CD4-positive, alpha-beta T cell treated with Interferon alpha-2 for 1 hour (primary cell): ENCODE measurements around the gene ACSM2A.
"Not testable (repeated sequence)": the region's sequence is repeated elsewhere in the genome, so short reads cannot be mapped to it uniquely, and the experiment has no call there.

ENCODE experiments used
- DNase-seq, 2 donors: peaks; one replicate each; pipeline ENCODE4 v3.0.0-alpha.2; 2020 to 2022

The ACSM2A gene, protein sequence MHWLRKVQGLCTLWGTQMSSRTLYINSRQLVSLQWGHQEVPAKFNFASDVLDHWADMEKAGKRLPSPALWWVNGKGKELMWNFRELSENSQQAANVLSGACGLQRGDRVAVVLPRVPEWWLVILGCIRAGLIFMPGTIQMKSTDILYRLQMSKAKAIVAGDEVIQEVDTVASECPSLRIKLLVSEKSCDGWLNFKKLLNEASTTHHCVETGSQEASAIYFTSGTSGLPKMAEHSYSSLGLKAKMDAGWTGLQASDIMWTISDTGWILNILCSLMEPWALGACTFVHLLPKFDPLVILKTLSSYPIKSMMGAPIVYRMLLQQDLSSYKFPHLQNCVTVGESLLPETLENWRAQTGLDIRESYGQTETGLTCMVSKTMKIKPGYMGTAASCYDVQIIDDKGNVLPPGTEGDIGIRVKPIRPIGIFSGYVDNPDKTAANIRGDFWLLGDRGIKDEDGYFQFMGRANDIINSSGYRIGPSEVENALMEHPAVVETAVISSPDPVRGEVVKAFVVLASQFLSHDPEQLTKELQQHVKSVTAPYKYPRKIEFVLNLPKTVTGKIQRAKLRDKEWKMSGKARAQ

DNA sequence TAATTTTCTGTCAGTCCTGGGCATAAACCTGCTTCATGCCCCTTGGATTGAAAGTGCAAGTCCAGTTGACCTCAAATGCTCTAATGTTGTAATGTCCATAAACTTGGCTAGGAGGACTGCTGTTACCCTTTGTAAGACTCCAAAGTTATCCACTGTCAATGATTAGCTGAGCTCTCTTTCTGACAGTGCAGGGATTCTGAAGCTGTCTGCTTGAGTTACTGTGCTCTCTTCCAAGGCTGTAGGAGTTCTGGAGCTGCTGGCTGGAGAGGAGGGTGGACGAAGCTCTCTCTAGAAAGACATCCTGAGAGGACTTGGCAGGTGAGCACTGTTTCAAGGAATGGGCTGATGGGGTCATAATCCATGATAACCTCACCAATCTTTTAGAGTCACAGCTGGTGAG is at the start of gene ACSM2A:
Gene ACSM2A, plus strand, starts transcription at position 158 of the 400 bp plus-strand sequence. CDS start 8,594 bp downstream, outside the sequence.
- DNase-seq: not testable (repeated sequence)

DNA sequence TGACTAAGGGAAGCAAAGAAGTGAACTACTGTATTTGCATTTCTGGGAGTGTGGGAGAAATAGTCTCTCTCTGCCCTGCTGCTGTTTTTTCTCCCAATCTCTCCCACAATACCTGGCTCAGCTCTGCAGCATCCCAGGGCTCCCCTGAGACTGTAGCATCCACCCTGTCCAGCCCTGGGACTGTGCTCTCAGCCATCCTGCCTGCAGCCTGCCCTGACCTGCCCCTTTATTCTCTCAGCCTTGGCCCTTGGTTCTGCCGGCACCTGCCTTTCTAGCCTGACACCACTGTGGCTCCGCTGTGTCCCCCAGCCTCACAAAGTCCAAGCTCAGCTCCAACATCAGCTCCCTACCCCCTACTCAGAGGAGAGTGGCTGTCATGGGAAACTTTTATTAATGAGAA is 48.7 kb upstream of the ACSM2A start:
- DNase-seq: no peak

DNA sequence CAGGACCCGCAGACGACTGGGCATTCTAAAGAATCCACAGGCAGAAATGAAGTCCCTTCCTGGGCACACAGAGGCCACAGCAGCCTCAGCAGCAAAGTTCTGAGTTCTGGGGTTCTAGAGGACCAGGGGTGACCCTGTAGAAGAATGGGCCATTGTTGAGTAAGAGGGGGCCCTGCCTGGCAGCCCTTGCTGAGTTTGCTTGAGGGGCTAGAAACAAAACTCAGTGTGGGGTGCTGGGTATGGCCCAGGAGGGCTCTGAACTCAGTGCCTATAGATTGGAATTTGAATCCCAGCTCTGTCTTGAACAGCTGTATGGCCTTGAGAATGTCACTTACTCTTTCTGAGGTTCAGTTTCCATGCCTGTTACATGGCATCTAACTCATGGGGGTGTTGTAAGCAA is 46.7 kb upstream of the ACSM2A start, which contains the start of gene PDILT:
Gene PDILT, minus strand, starts transcription at position 101 of the 400 bp plus-strand sequence. CDS start 5,437 bp downstream, outside the sequence.
- DNase-seq: no peak

DNA sequence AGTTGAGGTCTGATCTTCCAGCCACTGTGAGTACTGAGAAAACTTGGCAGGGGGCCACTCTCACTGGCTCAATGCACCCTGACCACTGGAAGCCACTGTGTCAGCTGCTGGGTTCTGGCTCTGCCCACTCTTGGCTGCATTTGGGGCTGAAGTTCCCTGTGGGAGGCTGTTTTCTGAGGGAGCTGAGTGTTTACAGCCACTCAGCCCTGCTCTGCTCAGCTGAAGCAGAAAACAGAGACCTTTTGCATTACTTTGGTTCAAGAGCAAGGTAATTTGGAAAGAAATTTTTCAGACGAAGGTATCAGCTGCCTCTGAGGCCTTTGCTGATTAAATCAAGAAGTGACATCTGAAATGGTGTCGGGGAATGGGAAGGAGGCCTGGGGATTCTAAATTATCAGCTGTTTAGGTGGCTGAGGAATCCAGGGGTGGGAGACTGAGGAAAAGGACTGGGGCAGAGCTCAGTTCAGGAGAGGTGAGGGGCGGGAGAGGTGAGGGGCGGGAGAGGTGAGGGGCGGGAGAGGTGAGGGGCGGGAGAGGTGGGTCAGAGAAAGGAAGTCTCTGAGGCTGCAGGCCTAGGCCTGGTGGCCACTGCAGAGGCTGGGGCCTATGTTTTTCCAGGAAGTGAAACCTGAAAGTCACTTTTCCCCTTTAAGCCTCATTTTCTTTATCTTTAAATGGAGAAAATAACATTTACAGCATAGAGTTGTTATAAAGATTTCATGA is 41.8 kb upstream of the ACSM2A start, which contains the start of gene ACSM5:
Gene ACSM5, plus strand, starts transcription at position 137 of the 723 bp plus-strand sequence. CDS start 1,951 bp downstream, outside the sequence.
- DNase-seq: no peak

DNA sequence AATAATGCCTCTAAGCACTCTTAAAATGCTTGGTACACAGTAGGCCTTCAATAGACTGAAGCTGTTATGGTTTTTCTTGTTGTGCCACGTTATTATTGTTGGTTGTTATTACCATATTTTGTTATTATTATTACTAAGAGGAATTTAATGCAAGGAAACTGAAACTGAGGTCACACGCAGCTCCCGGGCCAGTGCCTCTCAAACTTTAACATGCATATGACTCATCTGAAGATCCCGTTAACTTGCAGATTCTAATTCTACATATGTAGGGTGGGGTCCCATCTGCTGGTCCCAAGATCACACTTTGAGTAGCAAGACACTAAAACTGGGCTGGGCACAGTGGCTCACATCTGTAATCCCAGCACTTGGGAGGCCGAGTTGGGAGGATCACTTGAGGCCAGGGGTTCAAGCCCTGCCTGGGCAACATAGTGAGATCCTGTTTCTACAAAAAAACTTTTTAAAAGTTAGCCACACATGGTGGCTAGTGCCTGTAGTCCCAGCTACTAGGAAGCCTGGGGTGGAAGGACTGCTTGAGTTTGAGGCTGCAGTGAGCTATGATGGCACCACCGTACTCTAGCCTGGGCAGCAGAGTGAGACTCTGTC is 41.1 kb upstream of the ACSM2A start:
- peak; percentile 3 to 48 for DNase-seq

DNA sequence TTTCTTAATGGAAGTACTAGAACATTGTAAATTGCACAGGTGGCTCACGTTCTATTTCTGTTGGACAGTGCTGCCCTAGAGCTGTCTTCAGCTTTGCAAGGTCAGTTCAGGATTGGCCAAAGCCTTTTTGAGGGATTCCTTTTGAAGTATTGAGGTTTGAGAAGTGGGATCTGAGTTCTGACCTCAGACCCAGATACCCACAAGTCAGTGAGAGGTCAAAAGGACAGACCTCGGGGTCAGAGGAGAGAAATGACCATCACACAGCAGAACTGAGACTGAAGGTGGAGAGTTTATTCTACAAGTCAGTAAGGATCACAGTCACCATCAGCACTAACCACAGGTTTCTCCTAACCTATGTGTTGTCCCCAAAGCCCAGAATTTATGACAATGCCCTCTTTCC is 40.3 kb upstream of the ACSM2A start:
- DNase-seq: no peak

DNA sequence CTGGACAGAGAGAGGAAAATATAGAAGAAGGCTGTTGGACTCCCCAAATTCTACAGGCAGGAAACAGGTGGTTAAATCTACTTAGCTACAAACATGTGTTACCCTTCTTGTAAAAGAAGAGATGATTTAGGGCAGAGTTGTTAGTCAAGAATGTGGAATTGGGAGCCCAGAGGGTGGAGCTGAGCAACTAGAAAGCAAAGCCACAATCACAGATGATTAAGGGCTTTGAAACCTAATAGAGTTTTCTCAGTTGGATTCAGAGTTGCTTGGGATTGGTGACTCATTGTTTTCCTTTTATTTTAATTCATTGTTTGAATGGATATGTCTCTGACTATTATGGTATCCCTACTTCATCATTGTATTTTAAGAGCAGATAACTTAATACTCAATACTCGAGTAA is 35.8 kb upstream of the ACSM2A start:
- no peak for DNase-seq

DNA sequence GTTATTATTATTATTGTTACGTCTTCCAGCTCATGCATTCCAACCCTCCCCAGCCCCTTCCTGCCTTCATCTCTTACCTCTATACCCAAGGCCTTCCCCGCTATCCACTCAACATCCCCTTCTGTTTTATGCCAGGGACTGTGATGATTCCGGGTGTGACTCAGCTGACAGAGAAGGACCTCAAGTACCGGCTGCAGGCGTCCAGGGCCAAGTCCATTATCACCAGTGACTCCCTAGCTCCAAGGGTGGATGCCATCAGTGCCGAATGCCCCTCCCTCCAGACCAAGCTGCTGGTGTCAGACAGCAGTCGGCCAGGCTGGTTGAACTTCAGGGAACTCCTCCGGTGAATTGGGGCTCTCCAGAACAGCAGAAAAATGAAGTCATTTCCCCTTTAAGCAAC is 32.2 kb upstream of the ACSM2A start:
- not testable (repeated sequence) for DNase-seq

DNA sequence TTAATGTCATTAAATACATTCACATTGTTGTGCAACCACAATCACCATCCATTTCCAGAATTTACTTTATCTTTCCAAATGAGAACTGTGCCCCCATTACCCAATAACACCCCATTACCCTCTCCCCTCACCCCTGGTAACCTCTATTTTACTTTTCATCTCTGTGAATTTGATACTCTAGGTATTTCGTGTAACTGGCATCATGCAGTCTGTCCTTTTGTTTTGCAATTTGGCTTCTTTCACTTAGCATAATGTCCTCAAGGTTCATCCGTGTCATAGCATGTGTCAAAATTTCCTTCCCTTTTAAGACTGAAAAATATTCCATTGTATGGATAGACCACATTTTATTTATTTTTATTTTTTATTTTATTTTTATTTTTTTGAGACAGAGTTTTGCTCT is 29.6 kb upstream of the ACSM2A start:
- DNase-seq: not testable (repeated sequence)

DNA sequence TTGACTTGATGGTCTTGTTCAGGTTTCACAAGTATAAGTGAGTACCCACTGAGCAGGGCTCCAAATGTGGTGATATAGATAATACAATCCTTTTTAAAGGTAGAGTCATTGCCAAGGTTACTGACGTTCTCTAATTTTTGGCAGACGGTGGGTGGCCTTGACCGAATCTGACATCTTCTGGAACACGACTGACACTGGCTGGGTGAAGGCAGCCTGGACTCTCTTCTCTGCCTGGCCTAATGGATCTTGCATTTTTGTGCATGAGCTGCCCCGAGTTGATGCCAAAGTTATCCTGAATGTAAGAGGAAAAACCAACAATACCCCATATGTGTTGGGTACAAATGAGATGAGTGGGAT is 27.6 kb upstream of the ACSM2A start:
- not testable (repeated sequence) for DNase-seq

DNA sequence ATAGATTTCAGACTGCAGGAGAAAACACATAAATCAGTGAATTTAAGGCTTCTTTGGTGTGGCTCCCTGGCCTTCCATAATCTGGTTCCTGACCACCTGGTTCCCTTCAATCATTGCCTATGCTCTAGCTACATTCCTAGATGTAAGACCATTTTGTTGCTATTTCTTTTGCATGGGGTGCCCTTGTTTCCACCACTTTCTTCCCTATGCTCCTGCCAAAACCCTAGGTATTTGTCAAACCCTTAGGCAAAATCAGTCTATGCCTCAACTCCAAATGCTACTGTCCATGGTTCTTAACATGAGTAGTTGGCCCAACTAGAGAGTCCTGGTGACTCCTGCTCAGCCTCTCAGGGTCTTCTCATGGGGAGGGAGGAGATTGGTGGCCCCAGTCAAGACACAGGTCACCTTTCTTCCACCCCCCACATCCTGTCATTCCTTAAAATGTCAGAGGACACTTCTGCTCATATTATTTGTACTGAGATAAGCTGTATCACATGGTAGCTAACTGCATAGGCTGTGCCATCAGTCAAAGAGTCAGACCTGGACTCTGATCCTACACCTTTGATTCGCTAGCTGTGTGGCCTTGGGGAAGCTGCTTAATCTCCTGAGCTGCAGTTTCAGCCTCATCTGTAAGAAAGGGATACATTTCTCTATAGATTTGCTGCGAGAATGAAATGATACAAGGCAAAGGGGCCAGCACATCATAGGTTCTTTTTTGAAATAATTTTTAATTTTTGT is 27.0 kb upstream of the ACSM2A start:
- DNase-seq: no peak

DNA sequence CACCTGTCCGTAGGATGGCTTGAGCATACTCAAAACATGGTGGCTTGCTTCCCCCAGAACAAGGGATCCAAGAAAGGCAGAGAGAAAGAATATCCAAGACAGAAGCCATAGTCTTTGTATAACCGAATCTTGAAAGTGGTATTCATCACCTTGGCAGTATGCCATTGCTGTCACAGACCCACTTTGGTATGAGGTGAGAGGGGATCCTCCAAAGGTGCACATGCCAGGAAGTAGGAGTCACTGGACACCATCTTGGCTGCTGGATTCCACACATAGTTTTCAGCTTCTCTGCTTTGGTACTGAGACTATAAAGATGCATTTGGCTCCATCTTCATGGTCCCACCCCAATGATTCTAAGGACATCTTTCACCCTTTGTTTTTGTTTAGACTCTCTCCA is 23.9 kb upstream of the ACSM2A start:
- DNase-seq: not testable (repeated sequence)

DNA sequence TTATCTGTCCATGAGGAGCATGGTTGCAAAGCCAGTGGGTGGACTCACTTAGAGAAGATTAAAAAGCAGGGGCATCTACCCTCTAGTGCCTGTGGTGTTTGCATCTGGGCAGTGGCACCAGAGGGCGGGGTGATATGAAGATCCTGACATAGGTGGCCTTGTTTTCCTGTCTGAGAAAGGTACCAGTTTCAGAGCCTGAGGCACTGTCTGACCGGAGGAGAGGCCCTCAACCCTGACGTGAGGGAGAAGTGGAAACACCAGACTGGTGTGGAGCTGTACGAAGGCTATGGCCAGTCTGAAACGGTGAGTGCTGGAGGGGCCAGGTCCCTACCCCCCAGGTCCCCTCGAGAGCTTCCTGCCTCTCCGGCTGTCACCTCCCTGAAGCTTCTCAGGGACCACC is 21.8 kb upstream of the ACSM2A start:
- DNase-seq: not testable (repeated sequence)

DNA sequence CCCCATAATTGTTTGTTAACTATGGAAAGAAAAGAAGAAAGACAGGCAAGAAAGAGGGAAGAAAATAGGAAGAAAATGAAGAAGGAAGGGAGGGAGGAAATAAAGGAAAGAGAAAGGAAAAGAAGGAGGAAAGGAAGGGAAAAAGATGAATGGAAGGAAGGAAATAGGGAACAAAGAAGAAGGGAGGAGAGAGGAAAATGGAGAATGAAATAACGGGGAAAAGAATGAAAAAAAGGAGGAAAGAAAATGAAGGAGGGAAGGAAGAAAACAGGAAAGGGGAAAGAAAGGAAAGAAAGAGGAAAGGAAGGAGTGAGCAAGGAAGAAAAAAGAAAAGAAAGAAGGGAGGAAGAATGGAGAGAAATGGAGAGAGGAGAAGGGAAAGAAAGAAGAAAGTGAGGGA is 20.8 kb upstream of the ACSM2A start:
- not testable (repeated sequence) for DNase-seq

DNA sequence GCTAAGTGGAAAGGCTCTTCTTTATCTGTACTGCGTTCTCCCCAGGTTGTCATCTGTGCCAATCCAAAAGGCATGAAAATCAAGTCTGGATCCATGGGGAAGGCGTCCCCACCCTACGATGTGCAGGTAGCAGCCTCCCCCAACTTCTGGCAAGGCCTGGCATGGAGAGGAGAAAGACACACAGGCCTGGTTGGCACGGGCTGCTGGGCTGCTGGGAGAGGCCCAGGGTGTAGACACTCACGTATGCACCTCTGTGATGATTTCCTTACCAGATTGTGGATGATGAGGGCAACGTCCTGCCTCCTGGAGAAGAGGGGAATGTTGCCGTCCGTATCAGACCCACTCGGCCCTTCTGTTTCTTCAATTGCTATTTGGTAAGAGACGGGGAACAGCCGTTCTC is 20.4 kb upstream of the ACSM2A start:
- no peak for DNase-seq

DNA sequence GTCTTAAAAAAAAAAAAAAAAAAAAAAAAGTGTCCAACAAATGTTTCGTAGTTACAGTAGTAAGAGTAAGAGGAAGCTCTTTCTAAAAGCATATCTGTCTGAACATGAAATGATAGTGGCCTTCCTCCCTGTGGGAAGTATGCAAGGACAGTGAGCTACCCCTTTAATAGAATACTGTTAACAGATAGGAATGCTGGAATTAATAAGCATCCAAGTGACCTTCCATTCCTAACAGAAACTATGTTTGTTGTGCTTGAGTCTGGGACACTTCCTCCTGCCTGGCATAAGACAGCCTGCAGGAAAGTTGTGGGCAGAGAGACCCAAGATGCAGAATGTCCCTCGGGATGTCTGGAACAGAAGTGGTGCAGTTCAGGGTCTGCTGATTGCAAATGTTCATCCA is 12.4 kb upstream of the ACSM2A start:
- not testable (repeated sequence) for DNase-seq

DNA sequence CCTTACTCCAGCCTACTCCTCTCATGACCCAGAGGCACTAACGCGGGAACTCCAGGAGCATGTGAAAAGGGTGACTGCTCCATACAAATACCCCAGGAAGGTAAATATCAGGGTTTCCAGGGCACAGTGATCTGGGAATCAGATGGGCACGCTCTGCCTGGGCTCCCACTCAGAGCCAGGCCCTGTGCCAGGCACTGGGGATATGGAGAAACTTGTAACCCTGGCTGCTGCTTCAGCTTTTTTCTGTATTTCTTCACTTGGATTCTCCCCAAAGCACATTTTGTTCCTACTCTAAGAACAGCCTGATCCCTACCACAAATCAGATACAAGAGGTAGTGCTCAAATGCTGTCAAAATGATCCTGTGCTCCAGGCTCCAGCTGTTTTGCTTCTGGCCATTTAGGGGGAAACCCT is 11.5 kb upstream of the ACSM2A start:
- DNase-seq: not testable (repeated sequence)

DNA sequence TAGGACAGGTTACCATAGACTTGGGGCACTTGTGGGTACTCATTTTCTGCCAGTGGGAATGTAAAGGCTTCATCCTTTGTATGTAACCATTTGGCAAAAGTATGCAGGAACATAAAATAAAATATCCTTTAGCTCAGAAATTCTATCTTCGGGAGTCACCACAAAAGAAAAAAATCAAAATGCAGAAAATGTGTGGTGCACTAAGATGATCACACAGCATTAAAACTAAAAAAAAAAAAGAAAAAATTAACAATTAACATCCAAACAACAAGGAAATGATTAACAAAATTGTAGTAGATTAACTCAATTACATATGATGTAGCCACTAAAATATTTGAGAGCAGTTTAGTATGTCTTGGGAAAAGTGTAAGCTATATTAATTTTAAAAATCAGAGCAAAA is 10.6 kb upstream of the ACSM2A start:
- DNase-seq: not testable (repeated sequence)

DNA sequence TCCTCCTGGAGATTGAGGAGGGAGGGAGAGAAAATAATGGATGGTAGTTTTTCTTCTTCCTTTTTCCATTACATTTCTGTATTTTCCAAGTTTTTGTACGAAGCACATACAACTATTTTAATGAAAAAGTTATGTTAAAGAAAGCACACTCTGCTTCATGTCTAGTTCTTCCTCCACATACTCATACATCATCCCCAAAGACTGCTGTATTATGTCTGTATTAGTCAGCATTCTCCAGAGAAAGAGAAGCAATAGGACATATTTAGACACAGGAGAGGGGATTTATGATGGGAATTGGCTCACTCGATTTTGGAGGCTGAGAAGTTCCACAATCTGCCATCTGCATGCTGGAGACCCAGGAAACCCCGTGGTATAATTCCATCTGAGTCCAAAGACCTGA is 10.1 kb upstream of the ACSM2A start:
- DNase-seq: no peak

DNA sequence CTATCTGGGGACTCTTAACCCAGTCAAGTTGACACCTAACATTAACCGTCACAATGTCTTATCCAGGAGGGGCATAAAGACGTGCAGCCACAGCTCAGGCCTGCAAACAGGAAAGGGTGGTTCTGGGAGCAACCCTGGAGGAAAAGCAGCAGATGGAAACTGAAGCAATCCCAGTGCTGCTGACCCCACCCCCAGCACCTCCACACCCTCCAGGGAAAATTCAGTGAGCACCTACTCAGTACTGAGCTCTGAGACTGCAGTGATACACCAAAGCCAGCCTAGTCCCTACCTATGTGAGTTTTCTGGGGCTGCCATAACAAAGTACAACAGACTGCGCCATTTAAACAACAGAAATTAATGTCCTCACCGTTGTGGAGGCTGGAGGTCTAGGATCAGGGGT is 9.5 kb upstream of the ACSM2A start:
- DNase-seq: not testable (repeated sequence)

DNA sequence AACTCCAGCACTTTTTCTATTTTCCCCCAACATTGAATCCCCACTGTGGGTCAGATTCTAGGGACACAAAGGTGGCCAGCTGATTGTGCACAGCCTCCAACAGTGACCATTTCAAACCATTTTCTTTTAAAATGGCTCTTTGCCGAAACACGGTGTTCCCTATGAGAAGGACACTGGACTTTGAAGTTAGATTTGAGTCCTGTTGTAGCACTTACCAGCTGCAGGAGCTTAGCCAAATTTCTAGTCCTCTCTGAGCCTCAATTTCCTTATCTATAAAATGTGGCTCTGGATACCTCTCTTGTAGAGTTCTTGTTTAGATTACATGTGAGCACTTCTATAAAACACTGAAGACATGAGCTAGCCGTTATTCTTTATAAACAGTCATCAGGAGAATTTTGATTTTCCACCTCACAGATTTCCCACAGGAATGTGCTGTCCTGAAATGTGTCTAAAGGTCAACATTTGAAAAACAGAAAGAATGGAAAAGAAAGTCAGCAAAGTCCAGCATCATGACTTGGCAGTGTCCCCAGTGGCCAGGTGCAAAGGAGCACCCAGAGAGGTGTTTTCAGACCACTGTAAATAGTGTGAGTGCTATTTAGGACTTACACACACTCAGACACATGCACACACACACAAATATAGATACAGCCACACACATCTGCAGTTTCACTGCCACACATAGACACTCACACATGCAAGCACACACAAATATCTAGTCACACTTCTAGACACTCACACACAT is 4.5 kb upstream of the ACSM2A start:
- DNase-seq: not testable (repeated sequence)

DNA sequence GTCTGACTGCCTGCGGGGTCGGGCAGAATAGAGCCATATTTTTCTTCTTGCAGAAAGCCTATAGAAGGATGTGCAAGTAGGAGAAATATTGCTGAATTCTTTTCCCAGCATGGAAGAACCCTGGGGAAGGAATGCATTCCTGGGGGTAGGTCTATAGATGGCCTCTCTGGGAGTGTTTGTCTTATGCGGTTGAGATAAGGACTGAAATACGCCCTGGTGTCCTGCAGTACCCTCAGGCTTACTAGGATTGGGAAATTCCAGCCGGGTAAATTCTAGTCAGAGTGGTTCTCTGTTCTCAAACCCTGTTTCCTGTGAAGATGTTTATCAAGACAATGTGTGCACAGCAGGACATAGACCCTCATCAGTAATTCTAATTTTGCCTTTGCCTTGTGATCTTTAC is 2.3 kb downstream of the ACSM2A start:
- not testable (repeated sequence) for DNase-seq
